Measurements from ENCODE around the gene KDELR3.

KDELR3 gene

DNA sequence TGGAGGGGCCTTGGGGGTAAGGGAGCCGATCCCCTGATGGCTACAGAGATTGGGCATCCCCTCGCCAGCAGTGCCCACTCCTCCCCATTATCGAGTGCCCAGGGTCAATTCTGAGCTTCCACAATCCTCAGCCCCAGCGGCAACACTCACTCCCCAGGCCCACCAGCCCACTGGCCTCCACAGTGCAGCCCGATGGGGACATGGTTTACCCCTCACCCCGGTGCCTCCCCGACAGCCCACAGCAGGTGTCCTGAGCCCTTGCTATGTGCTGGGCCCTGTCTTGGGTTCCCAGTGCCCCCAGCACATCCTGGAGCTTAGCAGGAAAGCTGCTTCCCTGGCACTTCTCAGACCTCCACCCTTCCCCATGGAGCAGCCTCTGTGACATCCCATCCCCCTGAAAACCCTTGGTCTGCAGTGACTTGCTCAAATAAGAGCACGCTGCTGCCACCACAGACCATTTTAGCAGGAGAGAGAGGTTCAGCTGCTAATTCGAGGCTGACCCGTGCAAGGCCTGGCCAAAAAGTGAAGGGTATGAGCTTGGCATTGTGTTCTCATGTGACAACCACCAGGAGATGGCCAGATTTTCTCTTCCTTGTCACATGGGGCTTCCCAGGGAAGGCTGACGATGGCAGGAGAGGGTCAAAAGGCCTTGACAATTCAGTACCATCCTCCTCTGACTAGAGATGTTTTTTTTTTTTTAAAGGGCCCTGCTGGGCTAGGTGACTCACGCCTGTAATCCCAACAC lies 36.5 kb upstream of the KDELR3 start:
- no peak for DNase-seq (ENCODE audit: extremely low read depth, low read depth)
- TF ChIP-seq, protein P1, sequence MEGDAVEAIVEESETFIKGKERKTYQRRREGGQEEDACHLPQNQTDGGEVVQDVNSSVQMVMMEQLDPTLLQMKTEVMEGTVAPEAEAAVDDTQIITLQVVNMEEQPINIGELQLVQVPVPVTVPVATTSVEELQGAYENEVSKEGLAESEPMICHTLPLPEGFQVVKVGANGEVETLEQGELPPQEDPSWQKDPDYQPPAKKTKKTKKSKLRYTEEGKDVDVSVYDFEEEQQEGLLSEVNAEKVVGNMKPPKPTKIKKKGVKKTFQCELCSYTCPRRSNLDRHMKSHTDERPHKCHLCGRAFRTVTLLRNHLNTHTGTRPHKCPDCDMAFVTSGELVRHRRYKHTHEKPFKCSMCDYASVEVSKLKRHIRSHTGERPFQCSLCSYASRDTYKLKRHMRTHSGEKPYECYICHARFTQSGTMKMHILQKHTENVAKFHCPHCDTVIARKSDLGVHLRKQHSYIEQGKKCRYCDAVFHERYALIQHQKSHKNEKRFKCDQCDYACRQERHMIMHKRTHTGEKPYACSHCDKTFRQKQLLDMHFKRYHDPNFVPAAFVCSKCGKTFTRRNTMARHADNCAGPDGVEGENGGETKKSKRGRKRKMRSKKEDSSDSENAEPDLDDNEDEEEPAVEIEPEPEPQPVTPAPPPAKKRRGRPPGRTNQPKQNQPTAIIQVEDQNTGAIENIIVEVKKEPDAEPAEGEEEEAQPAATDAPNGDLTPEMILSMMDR (IDR thresholded peaks at IDR 0.05; ENCODE audit: low read depth, low read length), result no peak

DNA sequence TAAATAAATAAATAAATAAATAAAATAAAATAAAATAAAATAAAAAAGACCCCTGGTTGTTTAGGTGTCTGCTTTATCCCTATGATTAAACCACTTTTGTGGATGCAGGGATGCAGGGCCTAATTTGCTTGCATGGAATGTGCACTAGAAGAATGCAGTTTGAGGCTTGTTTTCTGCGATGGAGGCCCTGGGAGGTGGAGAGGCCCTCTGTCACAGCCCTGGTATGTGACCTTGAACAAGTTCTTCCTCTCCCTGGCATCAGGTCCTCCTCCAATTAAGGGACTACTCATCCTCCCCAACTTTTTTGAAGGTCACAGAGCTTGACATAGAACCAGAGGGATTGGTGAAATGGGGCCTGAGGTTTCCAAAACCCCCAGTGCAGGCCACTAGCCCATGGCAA lies 35.6 kb upstream of the KDELR3 start:
- TF ChIP-seq, protein P1 (IDR thresholded peaks at IDR 0.05; ENCODE audit: low read depth, low read length), result no peak
- peak; percentile 11 for DNase-seq (ENCODE audit: extremely low read depth, low read depth)

DNA sequence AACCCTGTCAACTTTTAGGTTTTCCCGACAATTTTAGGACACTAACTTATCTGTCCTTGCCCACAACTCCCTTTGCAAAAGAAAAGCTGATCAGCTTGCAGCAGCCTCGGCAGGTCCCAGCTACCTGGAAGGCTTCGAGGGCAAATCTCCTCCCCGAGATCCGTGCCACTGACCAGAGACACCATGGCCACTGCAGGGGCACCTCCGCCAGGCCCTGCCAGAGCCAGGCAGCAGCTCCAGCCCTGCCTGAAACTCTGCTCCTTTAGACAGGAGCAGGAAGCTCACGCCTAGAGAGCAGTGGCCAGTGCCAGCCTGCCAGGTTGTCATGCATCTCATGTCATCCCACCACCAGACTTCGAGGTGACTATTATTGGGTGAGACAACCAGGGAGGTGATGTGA lies 34.0 kb upstream of the KDELR3 start:
- DNase-seq (ENCODE audit: extremely low read depth, low read depth), result no peak
- TF ChIP-seq, protein P1 (IDR thresholded peaks at IDR 0.05; ENCODE audit: low read depth, low read length), result no peak

DNA sequence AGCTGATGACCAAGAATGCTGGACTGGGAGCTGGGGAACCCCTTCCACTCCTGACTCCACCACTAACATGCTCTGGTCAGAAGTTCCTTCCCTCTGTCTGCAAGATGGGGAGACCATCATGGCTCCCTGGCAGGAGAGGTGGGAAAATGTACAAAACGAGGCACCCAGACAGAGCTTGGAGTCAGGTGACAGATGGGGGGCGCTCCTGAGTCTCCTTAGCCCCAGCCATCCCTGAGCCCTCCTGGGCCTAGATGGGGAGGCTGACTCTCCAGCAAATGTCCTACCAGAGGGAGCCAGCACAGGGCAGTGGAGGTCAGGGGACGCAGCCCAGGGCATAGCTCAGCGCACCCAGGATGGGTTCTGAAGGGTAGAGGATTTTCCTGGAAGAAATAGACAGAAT lies 32.9 kb upstream of the KDELR3 start:
- no peak for DNase-seq (ENCODE audit: extremely low read depth, low read depth)
- TF ChIP-seq, protein P1 (IDR thresholded peaks at IDR 0.05; ENCODE audit: low read depth, low read length), result no peak

DNA sequence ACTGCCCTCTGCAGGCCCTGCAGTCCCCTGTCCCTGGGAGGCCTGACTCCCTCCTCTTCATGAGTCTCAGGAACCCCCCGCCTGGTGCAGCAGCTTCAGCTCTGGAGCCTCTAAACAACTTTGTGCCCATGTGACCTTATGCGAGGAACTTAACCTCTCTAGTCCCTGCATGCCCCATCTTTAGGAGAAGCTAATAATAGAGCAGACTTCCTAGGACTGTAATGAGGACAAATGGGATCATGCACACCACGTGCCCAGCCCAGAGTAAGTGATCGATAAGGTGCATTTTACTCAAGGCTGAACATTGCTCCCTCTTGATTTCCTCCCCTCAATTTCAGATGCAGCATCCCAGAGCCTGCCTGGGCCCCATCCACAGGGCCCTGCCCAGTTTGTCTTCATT lies 31.9 kb upstream of the KDELR3 start:
- TF ChIP-seq, protein P1 (IDR thresholded peaks at IDR 0.05; ENCODE audit: low read depth, low read length), result no peak
- DNase-seq (ENCODE audit: extremely low read depth, low read depth), result no peak

DNA sequence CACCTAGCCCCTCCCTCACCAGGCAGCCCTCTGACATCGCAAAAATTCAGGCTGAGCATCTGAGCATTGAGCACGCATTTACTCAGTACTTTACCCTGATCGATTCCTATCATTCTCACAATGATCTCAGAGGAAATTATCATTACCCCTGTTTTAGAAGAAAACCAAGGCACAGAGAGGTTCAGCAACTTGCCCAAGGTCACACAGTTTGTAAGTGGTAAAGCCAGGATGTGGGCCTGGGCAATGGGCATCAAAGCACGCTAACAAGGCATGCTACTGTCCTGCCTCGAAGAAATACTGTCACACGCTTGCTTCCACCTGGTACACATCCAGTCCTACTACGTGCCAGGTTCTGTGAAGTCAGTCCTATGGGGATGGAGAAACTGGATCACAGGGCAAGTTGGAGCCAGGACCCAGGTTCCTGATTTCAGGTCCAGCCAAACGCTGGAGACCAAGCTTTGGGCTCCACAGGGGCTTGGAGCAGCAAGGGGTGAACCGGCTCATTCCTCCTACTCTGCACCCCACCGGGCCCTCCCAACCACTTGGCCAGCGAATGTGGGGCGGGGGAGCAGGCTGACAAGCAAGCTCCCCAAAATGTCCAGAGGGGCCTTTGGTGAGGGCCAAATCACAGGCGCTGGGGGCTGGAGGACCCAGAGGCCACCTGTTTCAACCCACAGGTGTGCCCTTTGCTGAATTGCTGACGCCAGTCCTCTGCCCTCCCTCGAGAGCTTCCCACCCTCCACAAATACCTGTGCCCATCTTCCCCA lies 31.1 kb upstream of the KDELR3 start:
- no peak for DNase-seq (ENCODE audit: extremely low read depth, low read depth)
- TF ChIP-seq, protein P1 (IDR thresholded peaks at IDR 0.05; ENCODE audit: low read depth, low read length), result no peak

DNA sequence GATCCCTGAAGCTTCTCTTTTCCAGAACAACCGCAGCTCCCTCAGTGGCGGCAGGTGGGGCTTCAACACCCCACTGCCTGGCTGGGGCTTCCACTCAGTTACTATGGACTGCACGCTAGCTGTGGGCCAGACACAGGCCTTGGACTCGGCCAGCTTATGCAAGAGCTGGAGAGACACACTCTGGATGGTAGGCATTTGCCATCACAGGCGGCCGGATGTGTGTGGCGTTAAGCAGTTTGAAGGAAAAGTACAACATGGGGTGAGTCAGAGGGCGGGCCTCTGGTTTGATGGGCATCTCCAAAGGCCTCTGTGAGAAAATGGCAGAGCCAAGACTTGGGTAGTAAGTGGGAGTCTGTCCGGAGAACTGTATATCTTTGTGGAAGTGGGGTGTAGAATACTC lies 30.5 kb upstream of the KDELR3 start:
- TF ChIP-seq, protein P1 (IDR thresholded peaks at IDR 0.05; ENCODE audit: low read depth, low read length), result no peak

More for the DNA sequence above, 30.5 kb upstream of the KDELR3 start:
- DNase-seq (ENCODE audit: extremely low read depth, low read depth), result no peak

Measured in AG09319 (cell line).